ENCODE results near the gene PARL. TPM values are rescaled to one million over a fixed set of nuclear protein-coding genes. Genes with fewer than 3 reads are reported as not detected.

PARL gene
- total RNA-seq, 1 experiment from 2014 or later = 73.7 TPM

- CTCF ChIA-PET = no interaction called here
- no TSS peak for BruUV-seq (replicated peaks)
Measured at GRCh38 chr3:183796372-183796771, 88.3 kb downstream of the PARL start.

DNA sequence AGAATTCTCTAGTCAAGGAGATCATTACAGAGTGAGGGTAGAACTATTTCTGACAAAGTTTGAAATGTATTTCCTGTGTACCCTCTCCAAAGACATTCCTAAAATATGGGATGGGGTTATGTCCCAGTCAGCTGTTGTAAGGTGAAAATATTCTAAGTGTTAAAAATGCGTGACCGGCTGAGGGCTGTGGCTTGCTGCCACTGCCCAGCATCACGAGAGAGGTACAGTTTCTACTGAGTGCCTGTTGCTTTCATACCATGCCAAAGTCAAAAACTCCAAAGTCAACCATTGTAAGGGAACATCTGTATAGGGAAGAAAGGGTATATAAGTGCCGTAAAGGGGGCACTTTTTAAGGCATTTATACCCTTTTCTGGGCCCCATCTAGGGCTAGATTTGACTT lies 90.2 kb downstream of the PARL start:
- DNase-seq (ENCODE audit: low spot score) = no peak
- no peak overlapping the region for H3K4me3 ChIP-seq (ENCODE audit: low read depth, low read length, poor library complexity, severe bottlenecking)
- BruUV-seq (replicated peaks) = no TSS peak
- intact Hi-C loops (cut with micrococcal nuclease; ENCODE audit: unreplicated experiment) = no loop called here
- no peak for TF ChIP-seq CTCF (conservative IDR thresholded peaks at IDR 0.05; ENCODE audit: low read depth, low read length)
- TF ChIP-seq EZH2 (IDR thresholded peaks at IDR 0.05; ENCODE audit: borderline replicate concordance, low read depth, low read length, poor library complexity, severe bottlenecking) = no peak
- ChIA-PET POLR2A (ENCODE audit: low non-redundant PET) (no interaction called here), CTCF (no interaction called here)
- H3K36me3 ChIP-seq (ENCODE audit: insufficient read depth, low read length, poor library complexity, severe bottlenecking) = peaks cover 51% of the 10 kb centered on the region
- no peak overlapping the region for H3K27ac ChIP-seq (ENCODE audit: low read depth, low read length, poor library complexity, severe bottlenecking)
- no peaks in the 10 kb centered on the region for H3K9me3 ChIP-seq (ENCODE audit: low read depth, low read length, poor library complexity, severe bottlenecking)
- H3K4me1 ChIP-seq (ENCODE audit: insufficient read depth, low read length, poor library complexity, severe bottlenecking) = no peaks in the 10 kb centered on the region
- no peaks in the 10 kb centered on the region for H3K27me3 ChIP-seq (replicated peaks; ENCODE audit: insufficient read depth, low read depth, low read length, poor library complexity)

More at GRCh38 chr3:183796372-183796771, 88.3 kb downstream of the PARL start:
- Histone ChIP-seq H3K36me3 (ENCODE audit: insufficient read depth, low read length, poor library complexity, severe bottlenecking) (peaks cover 51% of the 10 kb centered on the region), H3K4me1 (ENCODE audit: insufficient read depth, low read length, poor library complexity, severe bottlenecking) (no peaks in the 10 kb centered on the region), H3K27me3 (replicated peaks; ENCODE audit: insufficient read depth, low read depth, low read length, poor library complexity) (no peaks in the 10 kb centered on the region), H3K27ac (ENCODE audit: low read depth, low read length, poor library complexity, severe bottlenecking) (no peak overlapping the region), H3K9me3 (ENCODE audit: low read depth, low read length, poor library complexity, severe bottlenecking) (no peaks in the 10 kb centered on the region), H3K4me3 (ENCODE audit: low read depth, low read length, poor library complexity, severe bottlenecking) (no peak overlapping the region)
- POLR2A ChIA-PET (ENCODE audit: low non-redundant PET) = no interaction called here
- intact Hi-C loops (cut with micrococcal nuclease; ENCODE audit: unreplicated experiment) = no loop called here
- no peak for DNase-seq (ENCODE audit: low spot score)
- TF ChIP-seq EZH2 (IDR thresholded peaks at IDR 0.05; ENCODE audit: borderline replicate concordance, low read depth, low read length, poor library complexity, severe bottlenecking) (no peak), CTCF (conservative IDR thresholded peaks at IDR 0.05; ENCODE audit: low read depth, low read length) (no peak)

- BruUV-seq (replicated peaks) = no TSS peak
- no peak for DNase-seq (ENCODE audit: low spot score)
- Histone ChIP-seq H3K27ac (ENCODE audit: low read depth, low read length, poor library complexity, severe bottlenecking) (no peak overlapping the region), H3K36me3 (ENCODE audit: insufficient read depth, low read length, poor library complexity, severe bottlenecking) (peaks cover 49% of the 10 kb centered on the region), H3K27me3 (replicated peaks; ENCODE audit: insufficient read depth, low read depth, low read length, poor library complexity) (no peaks in the 10 kb centered on the region), H3K4me1 (ENCODE audit: insufficient read depth, low read length, poor library complexity, severe bottlenecking) (no peaks in the 10 kb centered on the region), H3K9me3 (ENCODE audit: low read depth, low read length, poor library complexity, severe bottlenecking) (no peaks in the 10 kb centered on the region), H3K4me3 (ENCODE audit: low read depth, low read length, poor library complexity, severe bottlenecking) (no peak overlapping the region)
- POLR2A ChIA-PET (ENCODE audit: low non-redundant PET) = no interaction called here
- intact Hi-C loops (cut with micrococcal nuclease; ENCODE audit: unreplicated experiment) = no loop called here
- no peak for TF ChIP-seq EZH2 (IDR thresholded peaks at IDR 0.05; ENCODE audit: borderline replicate concordance, low read depth, low read length, poor library complexity, severe bottlenecking)
- TF ChIP-seq CTCF (conservative IDR thresholded peaks at IDR 0.05; ENCODE audit: low read depth, low read length) = no peak
- CTCF ChIA-PET = no interaction called here
Measured at GRCh38 chr3:183792976-183793375, 91.7 kb downstream of the PARL start.
